A673 (cell line): ENCODE data around the gene H2BK1. TPM values are rescaled to one million over a fixed set of nuclear protein-coding genes. Genes with fewer than 3 reads are reported as not detected.

Experiments used
- BruUV-seq: library from RNA; stranded (reverse); fragments of 400-500 nt; replicated peaks from 2 replicates; lab custom pipeline; 2021; lab: Mats Ljungman, UMichigan
- CTCF ChIA-PET: fragments of 300-600 bp; sonication (Branson Sonifier 250); formaldehyde crosslinking; loops from one replicate; lab custom pipeline; 2022; ENCODE audit warnings: antibody characterized with exemption; lab: Charles Lee
- POLR2A ChIA-PET: fragments of 300-600 bp; sonication (Branson Sonifier 250); formaldehyde crosslinking; loops from one replicate; lab custom pipeline; 2022; ENCODE audit warnings: antibody characterized with exemption; ENCODE audit not compliant: low non-redundant PET; lab: Charles Lee
- DNase-seq: peaks from one replicate; pipeline ENCODE4 v3.0.0-alpha.2; 2015; ENCODE audit warnings: low spot score
- H3K27ac ChIP-seq: fragments of 200-600 bp; sonication (generic); 2 replicates; pipeline ENCODE4 v1.5.1; 2016; ENCODE audit warnings: mixed run types, low read depth, mild to moderate bottlenecking, mixed read lengths, antibody characterized with exemption, low read length; ENCODE audit not compliant: poor library complexity, severe bottlenecking
- H3K27me3 ChIP-seq: fragments of 200-600 bp; sonication (generic); replicated peaks from 2 replicates; pipeline ENCODE4 v1.6.1; 2017; ENCODE audit warnings: mixed run types, low read depth, mild to moderate bottlenecking, mixed read lengths, antibody characterized with exemption, low read length; ENCODE audit not compliant: insufficient read depth, poor library complexity
- H3K36me3 ChIP-seq: fragments of 200-600 bp; sonication (generic); 2 replicates; pipeline ENCODE4 v1.6.1; 2016; ENCODE audit warnings: mixed run types, mild to moderate bottlenecking, mixed read lengths, antibody characterized with exemption, low read length; ENCODE audit not compliant: insufficient read depth, poor library complexity, severe bottlenecking
- H3K4me1 ChIP-seq: fragments of 200-600 bp; sonication (generic); 2 replicates; pipeline ENCODE4 v1.6.1; 2017; ENCODE audit warnings: mixed run types, mild to moderate bottlenecking, mixed read lengths, antibody characterized with exemption, low read length; ENCODE audit not compliant: insufficient read depth, poor library complexity, severe bottlenecking
- H3K4me3 ChIP-seq: fragments of 200-600 bp; sonication (generic); 2 replicates; pipeline ENCODE4 v1.5.1; 2016; ENCODE audit warnings: low read depth, mixed run types, mild to moderate bottlenecking, mixed read lengths, low read length; ENCODE audit not compliant: poor library complexity, severe bottlenecking
- H3K9me3 ChIP-seq: fragments of 200-600 bp; sonication (generic); 2 replicates; pipeline ENCODE4 v1.6.1; 2016; ENCODE audit warnings: mixed run types, low read depth, mild to moderate bottlenecking, mixed read lengths, antibody characterized with exemption, low read length; ENCODE audit not compliant: poor library complexity, severe bottlenecking
- EZH2 ChIP-seq: fragments of 200-600 bp; sonication (generic); IDR thresholded peaks from 2 replicates; pipeline ENCODE4 v1.6.1; 2017; ENCODE audit warnings: borderline replicate concordance, low read depth, mild to moderate bottlenecking, mixed read lengths, antibody characterized with exemption, low read length; ENCODE audit not compliant: poor library complexity, severe bottlenecking
- intact Hi-C: fragments of 100-400 bp; cut with micrococcal nuclease; formaldehyde crosslinking; loops from one replicate; pipeline ENCODE4 v1.10.0; 2022; ENCODE audit not compliant: unreplicated experiment
- total RNA-seq: library from RNA; stranded (reverse); gene quantifications from 2 replicates; pipeline ENCODE4 v1.2.3, GENCODE V29; 2021
- TF ChIP-seq, protein P1 (sequence below): fragments of 300-800, 200-600 bp; sonication (generic); conservative IDR thresholded peaks from 2 replicates; pipeline ENCODE4 v1.5.1; 2017; ENCODE audit warnings: low read depth, mild to moderate bottlenecking, antibody characterized with exemption, low read length, moderate library complexity, mixed read lengths

Gene H2BK1
- total RNA-seq, 1 experiment from 2014 or later: not detected

DNA sequence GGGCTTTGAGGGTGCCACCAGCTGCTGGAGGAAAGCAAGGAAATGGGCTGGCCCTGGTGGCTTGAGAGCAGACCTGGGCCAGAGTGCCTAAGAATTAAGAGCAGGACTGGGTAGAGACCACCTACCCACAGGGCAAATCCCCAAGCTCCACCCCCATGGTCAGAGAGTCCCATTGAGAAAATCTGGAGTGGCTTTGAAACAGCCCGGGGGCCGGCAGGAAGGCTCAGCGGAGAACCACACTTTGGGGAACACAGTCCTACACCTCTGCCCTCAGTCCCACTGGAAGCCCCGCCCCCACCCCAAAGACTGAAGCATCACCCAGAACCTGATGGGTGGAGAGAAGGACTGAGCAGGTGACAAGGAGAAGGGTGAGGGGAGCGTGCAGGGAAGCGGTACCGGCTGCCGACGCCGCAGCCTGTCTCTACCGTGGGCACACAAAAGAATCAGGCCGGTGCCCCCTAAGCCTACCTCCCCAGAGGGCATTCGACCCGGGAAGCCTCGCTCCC is 34.6 kb upstream of the H2BK1 start:
- BruUV-seq: no TSS peak
- ChIA-PET CTCF (interaction anchor here (1.0 to 1.5 kb wide), 6 partner anchors 9 to 159 kb away, joined by 3 to 9 read pairs (median 4); partner anchors contain the start of genes ABCF2 and CHPF2), POLR2A (no interaction called here)
- intact Hi-C loops: no loop called here
- Histone ChIP-seq H3K4me3 (peak overlapping the region; percentile 44), H3K4me1 (peaks cover 56% of the 10 kb centered on the region), H3K9me3 (no peaks in the 10 kb centered on the region), H3K36me3 (peaks cover 20% of the 10 kb centered on the region), H3K27me3 (no peaks in the 10 kb centered on the region), H3K27ac (no peak overlapping the region)
- no peak for TF ChIP-seq EZH2
- TF ChIP-seq, protein P1, sequence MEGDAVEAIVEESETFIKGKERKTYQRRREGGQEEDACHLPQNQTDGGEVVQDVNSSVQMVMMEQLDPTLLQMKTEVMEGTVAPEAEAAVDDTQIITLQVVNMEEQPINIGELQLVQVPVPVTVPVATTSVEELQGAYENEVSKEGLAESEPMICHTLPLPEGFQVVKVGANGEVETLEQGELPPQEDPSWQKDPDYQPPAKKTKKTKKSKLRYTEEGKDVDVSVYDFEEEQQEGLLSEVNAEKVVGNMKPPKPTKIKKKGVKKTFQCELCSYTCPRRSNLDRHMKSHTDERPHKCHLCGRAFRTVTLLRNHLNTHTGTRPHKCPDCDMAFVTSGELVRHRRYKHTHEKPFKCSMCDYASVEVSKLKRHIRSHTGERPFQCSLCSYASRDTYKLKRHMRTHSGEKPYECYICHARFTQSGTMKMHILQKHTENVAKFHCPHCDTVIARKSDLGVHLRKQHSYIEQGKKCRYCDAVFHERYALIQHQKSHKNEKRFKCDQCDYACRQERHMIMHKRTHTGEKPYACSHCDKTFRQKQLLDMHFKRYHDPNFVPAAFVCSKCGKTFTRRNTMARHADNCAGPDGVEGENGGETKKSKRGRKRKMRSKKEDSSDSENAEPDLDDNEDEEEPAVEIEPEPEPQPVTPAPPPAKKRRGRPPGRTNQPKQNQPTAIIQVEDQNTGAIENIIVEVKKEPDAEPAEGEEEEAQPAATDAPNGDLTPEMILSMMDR: no peak
- DNase-seq: no peak

DNA sequence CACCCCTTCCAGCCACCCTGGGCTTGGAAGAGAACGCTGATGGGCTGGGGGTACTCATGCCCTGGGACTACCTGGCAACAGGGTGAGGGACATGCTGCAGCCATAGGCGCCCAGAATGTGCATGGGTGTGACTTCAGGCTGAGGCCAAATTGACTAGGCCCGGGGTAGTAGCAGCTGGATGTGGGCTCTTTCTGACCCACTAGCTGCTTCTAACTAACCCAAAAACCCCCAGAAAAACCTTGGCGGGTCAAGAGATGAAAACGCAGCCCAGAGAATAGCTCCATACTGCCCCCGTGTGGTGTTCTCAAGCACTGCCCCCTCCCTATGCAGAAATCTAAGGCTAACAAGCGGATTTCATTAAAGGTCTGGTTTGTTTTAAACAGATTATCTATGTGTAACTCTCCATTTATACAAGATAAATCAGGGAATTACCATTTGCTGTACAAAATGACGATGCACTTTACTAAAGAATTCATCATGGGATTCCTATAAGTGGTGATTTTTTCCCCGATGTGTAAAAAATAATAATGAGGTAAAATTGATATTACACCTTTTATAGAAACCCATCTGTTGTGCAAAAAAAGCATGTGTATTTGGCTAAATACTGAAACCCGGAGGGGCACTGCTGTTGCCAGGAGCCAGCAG is 34.0 kb upstream of the H2BK1 start:
- peaks cover 50% of the 10 kb centered on the region for H3K4me1 ChIP-seq
- no peak for TF ChIP-seq EZH2
- TF ChIP-seq, protein P1: peak; percentile 92
- ChIA-PET POLR2A (no interaction called here), CTCF (interaction anchor here (0.5 to 1.5 kb wide), 9 partner anchors 8 to 159 kb away, joined by 3 to 9 read pairs (median 4); partner anchors contain the start of genes ABCF2 and CHPF2)
- H3K9me3 ChIP-seq: no peaks in the 10 kb centered on the region
- no peak overlapping the region for H3K4me3 ChIP-seq
- no peaks in the 10 kb centered on the region for H3K27me3 ChIP-seq
- intact Hi-C loops: no loop called here
- no TSS peak for BruUV-seq
- peak; percentile 77 for DNase-seq
- peaks cover 22% of the 10 kb centered on the region for H3K36me3 ChIP-seq
- H3K27ac ChIP-seq: no peak overlapping the region

DNA sequence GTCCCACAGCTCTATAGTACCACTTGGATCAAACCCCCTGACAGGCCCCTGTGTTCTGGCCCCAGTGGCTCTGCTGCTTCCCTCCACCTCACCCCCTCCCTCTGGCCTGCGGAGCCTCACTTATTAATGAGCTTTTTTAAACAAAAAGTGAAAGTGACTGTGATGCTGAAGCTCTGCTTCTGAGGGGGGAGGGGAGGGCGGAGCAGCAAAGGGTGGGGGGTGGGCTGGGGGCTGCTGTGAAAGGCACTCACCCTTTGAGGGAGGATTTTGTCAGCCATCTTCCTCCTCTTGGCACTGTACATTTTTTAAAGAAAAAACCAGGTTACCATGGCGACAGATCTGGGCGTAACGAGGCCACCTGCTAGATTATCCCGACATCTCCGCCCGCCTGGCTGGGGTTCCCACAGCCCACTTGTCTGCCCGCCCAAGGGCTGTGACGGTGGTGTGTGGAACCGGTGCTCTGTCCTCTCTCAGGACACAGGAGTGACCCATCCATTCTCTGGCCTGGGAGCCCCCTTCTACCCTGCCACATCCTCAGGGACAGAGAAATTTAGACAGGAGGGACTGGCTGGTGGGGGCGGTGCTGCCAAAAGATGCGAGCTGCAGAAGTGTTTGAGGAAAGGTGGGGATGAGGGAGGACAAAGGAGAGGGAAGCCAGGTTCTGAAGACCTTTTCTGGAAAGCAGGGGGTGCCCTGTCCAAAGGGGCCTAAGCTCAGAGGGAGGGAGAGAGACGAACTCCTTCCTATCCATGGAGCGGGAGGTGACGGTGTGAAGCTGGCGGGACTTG is 33.3 kb upstream of the H2BK1 start:
- Histone ChIP-seq H3K4me3 (no peak overlapping the region), H3K27ac (peak overlapping the region; percentile 52), H3K9me3 (no peaks in the 10 kb centered on the region), H3K36me3 (peaks cover 30% of the 10 kb centered on the region), H3K27me3 (no peaks in the 10 kb centered on the region), H3K4me1 (peaks cover 45% of the 10 kb centered on the region)
- no peak for TF ChIP-seq EZH2
- TF ChIP-seq, protein P1: no peak
- no TSS peak for BruUV-seq
- peak; percentile 53 for DNase-seq
- POLR2A ChIA-PET: interaction anchor here (0.6 kb wide), 1 partner anchor 48 kb away, joined by 3 read pairs; no protein-coding TSS in a partner anchor
- intact Hi-C loops: no loop called here
- CTCF ChIA-PET: interaction anchor here (0.5 to 1.5 kb wide), 12 partner anchors 8 to 345 kb away, joined by 3 to 9 read pairs (median 4); partner anchors contain the start of genes ABCF2 and CHPF2
